Measurements from ENCODE around the gene MMP21. TPM values are rescaled to one million over a fixed set of nuclear protein-coding genes. Genes with fewer than 3 reads are reported as not detected.

Gene MMP21
- total RNA-seq, 4 donors from 2014 or later: 0.67 TPM; not detected in 3

DNA sequence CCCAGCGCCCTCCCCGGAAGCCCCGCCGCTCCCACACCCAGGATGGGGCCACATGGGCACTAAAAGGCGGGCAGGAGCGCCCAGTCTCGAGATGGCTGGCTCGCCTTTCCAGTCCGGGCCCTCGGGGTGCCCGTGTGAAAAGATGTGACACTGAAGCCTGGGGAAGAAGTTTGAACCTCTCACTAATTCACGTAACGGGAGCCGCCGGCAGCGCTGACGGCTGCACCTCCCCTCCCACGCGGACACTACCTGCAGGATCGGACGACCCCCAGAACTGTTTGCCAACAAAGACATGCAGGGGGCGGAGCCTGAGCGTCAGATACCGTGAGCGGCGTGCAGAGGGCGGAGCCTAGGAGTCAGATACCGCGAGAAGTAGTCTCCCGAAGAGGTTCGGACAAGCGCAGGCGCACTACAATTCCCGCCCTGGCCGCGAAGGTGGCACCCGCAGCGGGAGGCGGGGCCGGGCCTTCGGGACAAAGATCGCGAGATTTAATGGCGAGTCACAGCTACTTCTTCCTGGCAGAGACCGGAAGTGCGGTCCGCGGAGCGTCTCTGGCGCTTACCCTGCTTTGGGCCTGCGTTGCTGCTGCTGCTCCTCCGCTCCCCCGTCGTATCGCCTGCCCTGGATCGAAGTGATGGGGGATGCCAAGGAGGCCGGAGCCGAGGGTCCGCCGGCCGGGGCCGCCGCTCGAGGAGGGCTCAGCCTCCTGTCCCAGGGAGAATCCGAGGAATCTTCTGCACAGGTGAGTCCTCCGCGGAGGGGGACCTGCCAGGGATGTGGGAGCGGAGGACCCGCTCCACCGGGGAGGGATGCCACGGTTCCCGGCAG lies 56.2 kb downstream of the MMP21 start, which contains the start of gene EDRF1:
Gene EDRF1 (plus strand): TSS at position 537 of the 829 bp plus-strand sequence. CDS start 99 bp downstream, at position 636.
- peak; percentile 40 to 81 for TF ChIP-seq POLR2A (IDR thresholded peaks at IDR 0.05)
- TF ChIP-seq, protein P1, sequence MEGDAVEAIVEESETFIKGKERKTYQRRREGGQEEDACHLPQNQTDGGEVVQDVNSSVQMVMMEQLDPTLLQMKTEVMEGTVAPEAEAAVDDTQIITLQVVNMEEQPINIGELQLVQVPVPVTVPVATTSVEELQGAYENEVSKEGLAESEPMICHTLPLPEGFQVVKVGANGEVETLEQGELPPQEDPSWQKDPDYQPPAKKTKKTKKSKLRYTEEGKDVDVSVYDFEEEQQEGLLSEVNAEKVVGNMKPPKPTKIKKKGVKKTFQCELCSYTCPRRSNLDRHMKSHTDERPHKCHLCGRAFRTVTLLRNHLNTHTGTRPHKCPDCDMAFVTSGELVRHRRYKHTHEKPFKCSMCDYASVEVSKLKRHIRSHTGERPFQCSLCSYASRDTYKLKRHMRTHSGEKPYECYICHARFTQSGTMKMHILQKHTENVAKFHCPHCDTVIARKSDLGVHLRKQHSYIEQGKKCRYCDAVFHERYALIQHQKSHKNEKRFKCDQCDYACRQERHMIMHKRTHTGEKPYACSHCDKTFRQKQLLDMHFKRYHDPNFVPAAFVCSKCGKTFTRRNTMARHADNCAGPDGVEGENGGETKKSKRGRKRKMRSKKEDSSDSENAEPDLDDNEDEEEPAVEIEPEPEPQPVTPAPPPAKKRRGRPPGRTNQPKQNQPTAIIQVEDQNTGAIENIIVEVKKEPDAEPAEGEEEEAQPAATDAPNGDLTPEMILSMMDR (IDR thresholded peaks at IDR 0.05): no peak
- Histone ChIP-seq H3K27ac (peak within 1 kb of the TSS; percentile 64 to 94 (median 78)), H3K27me3 (no peaks in the 10 kb centered on the region), H3K4me1 (peaks cover 7 to 9% of the 10 kb centered on the region in 2 donors), H3K4me3 (replicated peaks in 1 of 3) (peak within 1 kb of the TSS; percentile 50 to 94 (median 68)), H3K36me3 (peaks cover 8 to 26% of the 10 kb centered on the region in 2 donors), H3K9me3 (no peaks in the 10 kb centered on the region)
- DNase-seq: peak; percentile 98 to 99
- WGBS, 2 donors: 1% methylated on average over 18 to 25 of the region's 72 CpGs
- intact Hi-C loops (cut with DNase I): loop anchor here (10.0 kb wide), 1 partner anchor 105 kb away; the partner anchor contains the start of genes BCCIP and UROS

MicroRNAs within 50 kb of the gene (microRNA counts, 767-probe panel; counts per million panel counts)
- 0 counts per million in 2 donors for microRNA hsa-miR-4484

Small RNA genes within 50 kb of the gene (microRNA-seq; reads per million reads assigned to microRNA genes)
- 1.1 reads per million for gene MIR4484

Small RNA genes within 50 kb of the gene (small RNA-seq; reads per million reads assigned to genes)
- gene MIR4484: not detected

Other genes with a start within 250 kb of the MMP21 start
- gene TEX36, start 92.7 kb downstream of the MMP21 start, total RNA-seq: not detected
- 10 to 100 TPM; 23.2 to 35.5 (median 30.9) TPM for gene EDRF1, start 56.1 kb downstream of the MMP21 start, total RNA-seq
- gene UROS, start 47.4 kb upstream of the MMP21 start, total RNA-seq: 10 to 100 TPM; 54.4 to 74.3 (median 69.6) TPM
- gene BCCIP, start 47.7 kb upstream of the MMP21 start, total RNA-seq: 10 to 100 TPM; 38.6 to 52.1 (median 42.3) TPM
- 10 to 100 TPM; 31.7 to 34.8 (median 33.2) TPM for gene DHX32, start 105.5 kb upstream of the MMP21 start, total RNA-seq
- 10 to 100 TPM in 2 of 4 donors, 1 to 10 TPM in 2; 8.4 to 17.2 (median 9.9) TPM for gene FANK1, start 120.7 kb upstream of the MMP21 start, total RNA-seq

Measured in thyroid gland (tissue), 4 donors.